ENCODE measurements around the gene MIA. TPM values are rescaled to one million over a fixed set of nuclear protein-coding genes. Genes with fewer than 3 reads are reported as not detected.
A peak's percentile ranks its signal among the peaks of the same experiment; 100 is the strongest.

Gene MIA
- total RNA-seq, 1 donor from 2014 or later = 9.9 TPM

- peak; percentile 60 for TF ChIP-seq CTCF (conservative IDR thresholded peaks at IDR 0.05)
- Mint-ChIP-seq H3K4me1 (peaks cover 35% of the 10 kb centered on the region), H3K27ac (ENCODE audit: unreplicated experiment) (peak overlapping the region; percentile 86), H3K4me3 (peak overlapping the region; percentile 95), H3K9me3 (no peaks in the 10 kb centered on the region), H3K36me3 (ENCODE audit: low read depth) (peaks cover 2% of the 10 kb centered on the region), H3K27me3 (ENCODE audit: low read depth) (no peaks in the 10 kb centered on the region)
- peak; percentile 54 for DNase-seq (ENCODE audit: low read depth, low spot score)
Observed at GRCh38 chr19:40797963-40798682, 22.8 kb downstream of the MIA start.

GRCh38 chr19:40798683-40799557, 23.6 kb downstream of the MIA start, which contains the start of gene EGLN2:
TSS of gene EGLN2 (plus strand) at chr19:40799191. CDS start at chr19:40800573, 1,382 bp downstream.
- TF ChIP-seq CTCF (conservative IDR thresholded peaks at IDR 0.05) = no peak
- Mint-ChIP-seq H3K4me3 (peak within 1 kb of the TSS; percentile 96), H3K4me1 (peaks cover 43% of the 10 kb centered on the region), H3K27ac (ENCODE audit: unreplicated experiment) (peak within 1 kb of the TSS; percentile 86), H3K9me3 (no peaks in the 10 kb centered on the region), H3K27me3 (ENCODE audit: low read depth) (no peaks in the 10 kb centered on the region), H3K36me3 (ENCODE audit: low read depth) (peaks cover 2% of the 10 kb centered on the region)
- peak; percentile 100 for DNase-seq (ENCODE audit: low read depth, low spot score)

- H3K9me3 Mint-ChIP-seq = no peaks in the 10 kb centered on the region
- TF ChIP-seq CTCF (conservative IDR thresholded peaks at IDR 0.05) = no peak
- peak; percentile 33 for DNase-seq (ENCODE audit: low read depth, low spot score)
- H3K27me3 Mint-ChIP-seq (ENCODE audit: low read depth) = no peaks in the 10 kb centered on the region
- peaks cover 2% of the 10 kb centered on the region for H3K36me3 Mint-ChIP-seq (ENCODE audit: low read depth)
- peaks cover 51% of the 10 kb centered on the region for H3K4me1 Mint-ChIP-seq
- peak overlapping the region; percentile 96 for H3K4me3 Mint-ChIP-seq
- peak overlapping the region; percentile 67 for H3K27ac Mint-ChIP-seq (ENCODE audit: unreplicated experiment)
Observed at GRCh38 chr19:40799558-40800338, 24.4 kb downstream of the MIA start.

GRCh38 chr19:40800339-40800996, 25.1 kb downstream of the MIA start:
- DNase-seq (ENCODE audit: low read depth, low spot score) = no peak
- Mint-ChIP-seq H3K9me3 (no peaks in the 10 kb centered on the region), H3K4me1 (peaks cover 56% of the 10 kb centered on the region), H3K36me3 (ENCODE audit: low read depth) (peaks cover 2% of the 10 kb centered on the region), H3K4me3 (peak overlapping the region; percentile 96), H3K27ac (ENCODE audit: unreplicated experiment) (peak overlapping the region; percentile 67), H3K27me3 (ENCODE audit: low read depth) (no peaks in the 10 kb centered on the region)
- no peak for TF ChIP-seq CTCF (conservative IDR thresholded peaks at IDR 0.05)

GRCh38 chr19:40800997-40801377, 25.7 kb downstream of the MIA start:
- Mint-ChIP-seq H3K27me3 (ENCODE audit: low read depth) (no peaks in the 10 kb centered on the region), H3K36me3 (ENCODE audit: low read depth) (peaks cover 2% of the 10 kb centered on the region), H3K4me3 (peak overlapping the region; percentile 85), H3K4me1 (peaks cover 60% of the 10 kb centered on the region), H3K9me3 (no peaks in the 10 kb centered on the region), H3K27ac (ENCODE audit: unreplicated experiment) (no peak overlapping the region)
- TF ChIP-seq CTCF (conservative IDR thresholded peaks at IDR 0.05) = no peak
- DNase-seq (ENCODE audit: low read depth, low spot score) = no peak

All from neural crest cell (in vitro differentiated cells).